HG03280 (cell line): ENCODE measurements around the gene NUP160.
"Not testable (repeated sequence)": the region's sequence is repeated elsewhere in the genome, so short reads cannot be mapped to it uniquely, and the experiment has no call there.

ENCODE experiments used
- ATAC-seq: cut with Tn5 transposase; IDR thresholded peaks from one replicate; pipeline ENCODE4 v1.9.1; 2021; ENCODE audit warnings: mild to moderate bottlenecking, moderate library complexity; ENCODE audit not compliant: unreplicated experiment

Gene NUP160

GRCh38 chr11:47863189-47863897 is 15.2 kb upstream of the NUP160 start:
- ATAC-seq, result peak; percentile 69

DNA sequence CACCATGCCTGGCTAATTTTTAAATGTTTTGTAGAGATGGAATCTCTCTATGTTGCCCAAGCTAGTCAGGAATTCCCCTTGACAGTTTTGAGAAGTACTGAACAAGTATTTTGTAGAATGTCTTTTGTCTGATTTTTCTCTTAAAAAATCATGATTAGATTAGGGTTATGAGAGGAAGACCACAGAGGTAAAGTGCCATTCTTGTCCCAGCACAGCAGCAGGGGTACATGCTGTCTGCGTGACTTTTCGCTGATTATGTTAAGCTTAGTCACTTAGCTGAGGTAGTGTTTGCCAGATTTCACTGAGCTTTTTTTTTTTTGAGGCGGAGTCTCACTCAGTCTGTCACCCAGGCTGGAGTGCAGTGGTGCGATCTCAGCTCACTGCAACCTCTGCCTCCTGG is 13.6 kb upstream of the NUP160 start:
- no peak for ATAC-seq

GRCh38 chr11:47860536-47860935 is 12.4 kb upstream of the NUP160 start:
- no peak for ATAC-seq

DNA sequence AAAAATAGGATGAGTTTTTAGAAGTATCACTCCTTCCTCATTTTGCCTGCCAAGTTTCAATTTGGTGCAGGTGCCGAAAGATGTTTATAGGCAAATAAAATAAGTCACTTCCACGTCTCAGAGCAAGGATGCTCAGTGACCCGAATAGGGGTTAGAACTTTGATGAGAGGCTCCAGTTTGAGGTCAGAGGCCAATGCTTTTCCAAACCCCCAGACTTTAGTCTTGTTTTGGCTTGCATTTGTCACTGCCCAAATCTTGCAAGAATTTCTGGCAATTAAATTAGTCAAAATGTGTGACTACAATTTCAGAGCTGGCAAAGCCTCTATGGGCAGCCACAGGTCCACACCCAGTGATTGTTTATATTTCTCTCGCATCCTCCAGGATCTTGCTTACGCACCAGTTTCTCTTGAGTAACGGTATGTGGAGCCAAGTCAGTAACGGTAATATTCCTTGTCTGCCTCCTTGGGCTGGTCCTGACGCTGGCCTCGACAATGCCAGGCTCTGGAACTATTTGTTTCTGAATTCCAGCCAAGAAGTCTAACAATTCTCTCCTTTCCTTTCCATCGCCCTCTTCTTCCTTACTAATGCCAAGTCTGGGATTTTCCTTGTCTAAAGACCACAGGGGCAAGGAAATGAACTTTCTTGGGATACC is 9.9 kb upstream of the NUP160 start:
- ATAC-seq, result no peak

GRCh38 chr11:47857485-47857884 is 9.3 kb upstream of the NUP160 start:
- no peak for ATAC-seq

- ATAC-seq, result no peak
These were observed 8.0 kb upstream of the NUP160 start for GRCh38 chr11:47856186-47856585.

DNA sequence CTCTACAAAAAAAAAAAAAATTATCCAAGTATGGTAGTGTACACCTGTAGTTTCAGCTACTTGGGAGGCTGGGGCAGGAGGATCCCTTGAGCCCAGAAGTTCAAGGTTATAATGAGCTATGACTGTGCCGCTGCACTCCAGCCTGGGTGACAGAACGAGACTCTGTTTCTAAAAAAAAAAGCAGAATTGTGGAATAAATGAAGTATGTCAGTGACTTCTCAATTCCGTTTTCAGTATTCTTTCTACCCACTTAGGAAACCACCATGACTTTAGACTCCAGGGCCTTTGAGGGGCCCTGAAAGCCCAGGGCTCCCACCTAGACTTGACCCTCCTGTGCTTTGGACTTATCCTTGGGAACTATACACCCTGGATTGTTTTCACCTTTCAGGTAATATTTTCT is 6.5 kb upstream of the NUP160 start:
- ATAC-seq, result no peak

GRCh38 chr11:47852053-47852452 is 3.9 kb upstream of the NUP160 start:
- no peak for ATAC-seq

DNA sequence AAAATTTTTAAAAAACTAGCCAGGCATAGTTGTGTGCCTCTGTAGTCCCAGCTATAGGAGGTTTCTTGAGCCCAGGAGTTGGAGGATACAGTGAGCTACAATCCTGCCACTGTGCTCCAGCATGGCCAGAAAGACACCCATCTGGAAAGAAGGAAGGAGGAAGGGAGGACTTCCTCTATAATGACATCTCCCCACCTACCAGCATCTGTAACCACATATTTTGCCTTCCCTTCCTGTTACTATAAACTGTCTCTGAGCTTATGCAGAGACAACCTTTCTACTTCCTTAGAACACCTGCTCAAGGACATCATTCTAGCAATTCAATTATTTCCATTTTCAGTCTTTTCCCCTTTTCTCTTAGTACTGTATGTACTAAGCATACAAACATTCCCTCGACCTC is 2.2 kb upstream of the NUP160 start:
- ATAC-seq, result peak; percentile 28

DNA sequence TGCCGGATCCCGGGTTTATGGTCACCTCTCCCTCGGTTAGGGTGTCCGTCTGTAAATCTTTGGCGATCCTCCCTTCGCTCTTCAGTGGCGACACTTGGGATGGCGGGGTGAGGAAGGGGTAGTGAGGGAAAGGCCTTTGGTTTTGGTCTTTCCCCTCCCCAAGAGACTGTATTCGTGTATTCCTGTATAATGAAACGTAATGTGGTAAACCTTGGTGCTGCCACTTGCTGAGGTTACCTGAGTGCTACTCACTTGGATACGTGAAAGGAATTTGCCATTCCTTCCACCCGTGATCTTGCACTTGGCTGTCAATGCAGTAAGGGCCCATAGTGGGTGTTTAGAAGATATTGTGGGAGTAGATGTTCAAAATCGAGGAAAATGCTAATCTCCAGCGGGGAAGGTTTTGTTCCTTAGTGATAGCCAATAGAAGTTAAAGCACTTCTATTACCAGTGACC is 578 bp upstream of the NUP160 start:
- ATAC-seq, result peak; percentile 19

DNA sequence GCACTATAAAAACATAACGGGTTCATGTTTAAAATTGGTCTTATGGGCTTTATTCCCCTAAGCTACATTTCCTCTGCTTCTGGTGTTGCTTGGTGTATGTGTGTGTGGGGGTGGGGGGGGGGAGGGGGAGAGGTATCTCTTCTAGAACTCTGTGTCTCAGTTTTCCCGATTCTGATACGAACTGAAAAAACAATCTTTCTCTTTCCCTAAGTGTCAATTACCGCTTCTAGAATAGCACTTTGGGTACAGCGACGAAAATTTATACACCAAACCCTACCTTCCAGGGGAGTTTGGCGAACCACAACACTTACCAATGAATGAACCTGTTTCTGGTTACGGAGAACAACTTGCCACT is 636 bp downstream of the NUP160 start:
- ATAC-seq, result no peak

DNA sequence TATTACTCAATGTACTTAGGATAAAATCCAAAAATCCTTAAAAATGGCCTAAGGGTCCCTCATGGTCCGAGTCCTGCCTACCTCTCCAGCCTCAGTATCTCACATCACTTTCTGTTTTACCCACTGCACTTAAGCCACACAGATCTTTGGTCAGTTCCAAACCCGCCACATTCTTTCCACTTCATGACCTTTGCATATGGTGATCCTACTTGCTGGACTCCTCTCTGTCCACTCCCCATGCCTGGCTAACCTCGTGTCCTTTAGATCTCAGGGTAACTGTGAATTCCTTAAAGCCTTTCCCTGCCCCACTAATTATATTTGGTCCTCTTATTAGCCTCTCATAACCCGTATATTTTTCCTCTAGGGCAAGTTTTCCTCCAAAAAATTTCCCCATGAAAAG is 1.2 kb downstream of the NUP160 start:
- ATAC-seq, result no peak

GRCh38 chr11:47843361-47844055 is 4.6 kb downstream of the NUP160 start:
- ATAC-seq, result no peak

GRCh38 chr11:47842749-47843148 is 5.4 kb downstream of the NUP160 start:
- no peak for ATAC-seq

- no peak for ATAC-seq
These were observed 10.2 kb downstream of the NUP160 start for GRCh38 chr11:47837929-47838328.

- no peak for ATAC-seq
These were observed 10.9 kb downstream of the NUP160 start for GRCh38 chr11:47837292-47837691.

DNA sequence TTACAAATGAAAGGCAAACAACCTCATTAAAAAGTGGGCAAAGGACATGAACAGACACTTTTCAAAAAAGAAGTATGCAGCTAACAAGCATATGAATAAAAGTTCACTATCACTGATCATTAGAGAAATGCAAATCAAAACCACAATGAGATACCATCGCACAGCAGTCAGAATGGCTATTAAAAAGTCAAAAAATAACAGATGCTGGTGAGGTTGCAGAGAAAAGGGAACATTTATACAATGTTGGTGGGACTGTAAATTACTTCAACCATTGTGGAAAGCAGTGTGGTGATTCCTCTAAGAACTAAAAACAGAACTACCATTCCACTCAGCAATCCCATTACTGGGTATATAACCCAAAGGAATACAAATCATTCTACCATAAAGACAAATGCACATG is 18.1 kb downstream of the NUP160 start:
- not testable (repeated sequence) for ATAC-seq

DNA sequence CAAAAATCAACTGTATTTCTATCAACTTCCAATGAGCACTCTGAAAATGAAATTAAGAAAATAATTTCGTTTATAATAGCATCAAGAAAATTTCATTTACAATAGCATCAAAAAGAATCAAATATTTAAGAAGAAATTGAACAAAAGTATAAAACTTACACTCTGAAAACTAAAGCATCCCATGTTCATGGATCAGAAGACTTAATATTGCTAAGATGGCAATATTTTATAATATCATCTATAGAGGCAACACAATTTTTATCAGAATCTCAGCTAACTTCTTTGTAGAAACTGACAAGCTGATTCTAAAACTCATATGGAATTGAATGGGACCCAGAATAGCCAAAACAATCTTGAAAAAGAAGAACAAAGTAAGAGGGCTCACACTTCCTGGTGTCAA is 19.9 kb downstream of the NUP160 start:
- ATAC-seq, result no peak

DNA sequence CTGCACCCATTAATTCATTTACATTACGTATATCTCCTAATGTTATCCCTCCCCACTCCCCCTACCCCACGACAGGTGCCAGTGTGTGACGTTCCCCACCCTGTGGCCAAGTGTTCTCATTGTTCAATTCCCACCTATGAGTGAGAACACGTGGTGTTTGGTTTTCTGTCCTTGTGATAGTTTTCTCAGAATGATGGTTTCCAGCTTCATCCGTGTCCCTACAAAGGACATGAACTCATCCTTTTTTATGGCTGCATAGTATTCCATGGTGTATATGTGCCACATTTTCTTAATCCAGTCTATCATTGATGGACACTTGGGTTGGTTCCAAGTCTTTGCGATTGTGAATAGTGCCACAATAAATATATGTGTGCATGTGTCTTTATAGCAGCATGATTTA is 25.5 kb downstream of the NUP160 start:
- ATAC-seq, result not testable (repeated sequence)

- no peak for ATAC-seq
These were observed 28.4 kb downstream of the NUP160 start for GRCh38 chr11:47819743-47820142.

DNA sequence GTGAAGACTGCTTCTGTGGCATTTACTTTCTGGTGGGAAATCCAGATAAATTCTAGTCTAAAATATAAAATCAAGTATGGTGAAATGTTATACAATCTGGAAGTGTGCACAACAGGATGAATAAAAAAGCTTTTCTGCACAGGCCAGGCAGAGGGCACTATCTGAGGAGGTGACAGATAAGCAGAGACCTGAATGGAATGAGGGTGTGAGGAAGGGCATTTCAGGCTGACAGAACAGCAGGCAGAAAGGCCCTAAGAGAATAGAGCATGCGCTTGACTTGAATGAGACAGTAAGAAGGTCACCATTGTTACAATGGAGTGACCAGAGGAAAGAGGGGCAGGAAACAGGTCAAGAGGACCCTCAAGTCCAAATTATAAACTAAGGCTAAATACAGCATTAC is 47.4 kb downstream of the NUP160 start:
- no peak for ATAC-seq

DNA sequence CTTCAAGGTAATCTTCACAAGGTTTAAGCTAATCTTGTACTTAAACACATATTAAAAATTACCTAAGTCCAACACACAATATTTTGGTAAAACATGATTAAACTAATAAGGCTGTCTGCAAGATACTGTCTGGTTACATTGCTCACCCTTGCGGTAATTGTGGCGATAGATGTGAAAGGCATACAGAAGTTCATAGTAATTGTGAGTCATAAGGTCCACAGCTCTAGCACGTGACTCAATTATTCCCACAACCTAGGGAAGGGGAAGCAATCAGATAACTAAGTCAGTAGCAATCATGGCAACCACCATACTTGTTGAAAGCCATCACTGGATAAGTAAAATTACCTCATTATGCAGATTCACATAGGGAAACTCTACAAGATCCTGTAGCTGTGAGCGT is 50.5 kb downstream of the NUP160 start:
- ATAC-seq, result no peak
